Activated CD8-positive, alpha-beta memory T cell treated with anti-CD3 and anti-CD28 coated beads for 24 hours (primary cell): Measurements from ENCODE around the gene DENND2A.
"Not testable (repeated sequence)": the region's sequence is repeated elsewhere in the genome, so short reads cannot be mapped to it uniquely, and the experiment has no call there.

Source experiments
- DNase-seq: peaks from one replicate; pipeline ENCODE4 v3.0.0-alpha.2; 2020

Gene DENND2A

DNA sequence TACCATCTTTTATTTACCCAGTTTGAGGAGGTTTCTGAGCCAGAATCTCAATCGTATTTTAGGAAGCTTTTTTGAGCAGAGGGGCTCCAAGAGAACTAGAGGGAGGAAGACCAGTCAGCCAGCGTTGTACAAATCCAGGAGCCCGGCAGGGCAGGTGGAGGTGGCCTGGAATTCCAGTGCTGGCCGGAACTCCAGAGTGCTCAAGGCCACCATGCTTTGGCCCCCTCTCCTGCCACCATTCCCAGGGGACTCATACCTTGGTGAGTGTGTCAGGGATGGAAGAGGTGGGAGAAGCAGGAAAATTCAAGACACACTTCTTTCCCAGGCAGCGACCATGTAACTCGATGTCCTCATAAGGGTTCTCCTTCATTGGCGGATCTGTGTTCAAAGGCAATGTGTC, 55.3 kb downstream of the DENND2A start:
- no peak for DNase-seq

- DNase-seq = no peak
These were observed 56.3 kb downstream of the DENND2A start for GRCh38 chr7:140584195-140584851.

- DNase-seq = no peak
These were observed 59.2 kb downstream of the DENND2A start for GRCh38 chr7:140581411-140581810.

GRCh38 chr7:140577651-140578050, 63.0 kb downstream of the DENND2A start:
- DNase-seq = no peak

DNA sequence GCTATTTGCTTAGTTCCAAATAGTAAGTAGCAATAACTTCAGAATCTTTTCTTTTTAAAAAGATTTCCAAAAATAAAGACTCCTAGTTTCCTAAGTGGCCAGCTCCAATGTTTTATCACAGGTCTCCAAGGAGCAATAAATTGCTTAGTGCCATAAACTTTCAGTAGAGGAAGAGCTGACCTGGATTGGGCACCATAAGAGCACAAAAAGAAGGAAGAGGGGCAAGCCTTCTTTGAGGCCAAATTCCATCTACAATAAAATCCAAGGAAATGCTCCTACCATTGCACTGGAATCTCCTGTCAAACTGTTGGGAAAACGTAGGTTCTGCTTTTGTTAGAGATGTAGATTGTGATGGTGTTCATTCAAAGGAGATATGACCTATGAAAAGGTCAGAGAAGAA, 64.0 kb downstream of the DENND2A start:
- DNase-seq = no peak

DNA sequence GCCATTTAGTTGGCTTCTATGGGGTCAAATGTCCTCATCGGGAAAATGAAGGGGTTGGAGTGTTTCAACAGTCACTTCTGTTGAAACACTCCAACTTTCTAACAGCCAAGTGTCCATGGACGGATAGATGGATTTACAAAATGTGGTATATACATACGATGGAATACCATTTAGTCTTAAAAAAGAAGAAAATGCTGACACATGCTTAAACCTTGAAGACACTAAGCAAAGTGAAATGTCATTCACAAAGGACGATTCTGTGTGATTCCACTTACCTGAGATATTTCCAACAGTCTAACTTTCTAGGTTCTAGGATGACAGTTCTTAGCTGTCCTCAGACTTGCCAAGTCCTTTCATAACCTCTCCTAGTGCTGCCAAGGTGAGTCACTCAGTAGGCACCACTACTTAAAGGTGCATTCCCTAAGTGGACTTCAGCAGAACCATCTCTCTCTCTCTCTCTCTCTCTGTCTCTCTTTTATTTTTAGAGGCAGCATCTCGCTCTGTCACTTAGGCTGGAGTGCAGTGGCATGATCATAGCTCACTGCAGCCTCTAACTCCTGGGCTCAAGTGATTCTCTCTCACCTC, 69.0 kb downstream of the DENND2A start:
- no peak for DNase-seq

- DNase-seq = no peak
These were observed 70.5 kb downstream of the DENND2A start for GRCh38 chr7:140570120-140570519.

DNA sequence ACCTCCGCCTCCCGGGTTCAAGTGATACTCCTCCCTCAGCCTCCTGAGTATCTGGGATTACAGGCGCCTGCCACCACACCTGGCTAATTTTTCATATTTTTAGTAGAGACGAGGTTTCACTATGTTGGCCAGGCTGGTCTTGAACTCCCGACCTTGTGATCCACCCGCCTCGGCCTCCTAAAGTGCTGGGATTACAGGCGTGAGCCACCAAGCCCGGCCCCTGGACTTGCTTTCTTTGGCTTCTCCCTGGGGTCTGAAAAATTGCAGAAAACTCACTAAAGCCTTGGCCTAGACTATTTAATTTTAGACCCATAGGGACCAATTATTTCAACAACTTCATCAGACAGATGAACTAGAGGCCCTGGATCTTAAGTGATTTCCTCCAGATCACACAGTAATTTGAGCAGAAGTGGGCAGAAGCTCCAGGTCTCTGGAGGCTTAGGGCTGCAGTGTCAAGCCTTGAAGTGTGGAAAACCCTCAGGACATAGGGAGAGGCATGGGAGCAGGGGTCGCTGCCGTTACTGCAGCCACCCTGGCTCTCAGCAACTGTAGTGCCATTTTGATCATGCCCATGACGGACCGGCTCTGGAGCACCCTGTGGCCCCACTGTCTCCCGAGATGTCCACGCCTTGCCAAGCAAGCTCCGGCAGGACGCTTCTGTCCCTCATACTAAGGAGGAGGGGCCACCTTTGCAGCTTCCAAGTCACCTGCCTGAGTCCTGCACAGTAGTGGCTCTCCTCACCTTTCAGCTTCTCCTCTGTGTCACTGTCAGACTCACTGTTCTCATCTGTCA, 72.4 kb downstream of the DENND2A start:
- DNase-seq = no peak

DNA sequence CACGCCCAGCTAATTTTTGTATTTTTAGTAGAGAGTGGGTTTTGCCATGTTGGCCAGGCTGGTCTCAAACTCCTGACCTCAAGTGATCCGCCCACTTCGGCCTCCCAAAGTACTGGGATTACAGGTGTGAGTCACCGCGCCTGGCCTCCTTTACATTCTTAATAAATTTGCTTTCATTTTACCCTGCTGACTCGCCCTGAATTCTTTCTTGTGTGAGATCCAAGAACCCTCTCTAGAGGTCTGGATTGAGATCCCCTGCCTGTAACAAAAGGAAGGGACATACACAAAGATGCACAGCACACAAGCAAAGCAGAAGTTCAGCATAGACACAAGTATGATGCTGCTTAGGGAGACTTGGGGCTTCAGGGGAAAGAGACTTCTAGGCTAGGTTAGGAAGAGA, 74.4 kb downstream of the DENND2A start:
- DNase-seq = not testable (repeated sequence)

DNA sequence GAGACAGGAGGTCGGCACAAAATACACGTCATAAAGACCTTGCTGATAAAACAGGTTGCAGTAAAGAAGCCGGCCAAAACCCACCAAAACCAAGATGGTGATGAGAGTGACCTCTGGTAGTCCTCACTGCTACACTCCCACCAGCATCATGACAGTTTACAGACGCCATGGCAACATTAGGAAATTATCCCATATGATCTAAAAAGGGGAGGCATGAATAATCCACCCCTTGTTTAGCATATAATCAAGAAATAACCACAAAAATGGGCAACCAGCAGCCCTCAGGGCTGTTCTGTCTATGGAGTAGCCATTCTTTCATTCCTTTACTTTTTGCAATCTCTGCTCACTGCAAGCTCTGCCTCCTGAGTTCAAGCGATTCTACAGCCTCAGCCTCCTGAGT, 74.9 kb downstream of the DENND2A start:
- DNase-seq = not testable (repeated sequence)

- DNase-seq = no peak
These were observed 76.0 kb downstream of the DENND2A start for GRCh38 chr7:140564643-140565042.

GRCh38 chr7:140562926-140563481, 77.6 kb downstream of the DENND2A start:
- no peak for DNase-seq

DNA sequence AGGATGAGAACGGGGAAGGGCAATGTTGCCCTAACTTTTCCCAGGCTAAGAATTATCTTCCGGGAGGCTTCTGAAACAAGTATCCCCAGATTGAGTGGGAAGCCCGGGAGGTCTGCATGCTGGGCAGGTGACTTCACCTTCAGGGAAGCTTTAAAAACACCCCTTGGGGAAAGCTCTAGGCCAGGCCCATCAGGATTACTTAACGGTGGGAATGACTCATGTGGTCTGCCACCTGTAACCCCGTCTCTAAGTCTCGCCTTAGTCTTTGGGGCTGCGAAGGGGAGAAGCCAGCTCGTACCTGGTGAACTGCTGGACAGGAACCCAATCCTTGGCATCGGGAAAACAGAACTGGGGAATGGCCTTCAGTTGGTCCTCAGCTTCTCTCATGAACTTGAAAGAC, 81.2 kb downstream of the DENND2A start:
- no peak for DNase-seq

DNA sequence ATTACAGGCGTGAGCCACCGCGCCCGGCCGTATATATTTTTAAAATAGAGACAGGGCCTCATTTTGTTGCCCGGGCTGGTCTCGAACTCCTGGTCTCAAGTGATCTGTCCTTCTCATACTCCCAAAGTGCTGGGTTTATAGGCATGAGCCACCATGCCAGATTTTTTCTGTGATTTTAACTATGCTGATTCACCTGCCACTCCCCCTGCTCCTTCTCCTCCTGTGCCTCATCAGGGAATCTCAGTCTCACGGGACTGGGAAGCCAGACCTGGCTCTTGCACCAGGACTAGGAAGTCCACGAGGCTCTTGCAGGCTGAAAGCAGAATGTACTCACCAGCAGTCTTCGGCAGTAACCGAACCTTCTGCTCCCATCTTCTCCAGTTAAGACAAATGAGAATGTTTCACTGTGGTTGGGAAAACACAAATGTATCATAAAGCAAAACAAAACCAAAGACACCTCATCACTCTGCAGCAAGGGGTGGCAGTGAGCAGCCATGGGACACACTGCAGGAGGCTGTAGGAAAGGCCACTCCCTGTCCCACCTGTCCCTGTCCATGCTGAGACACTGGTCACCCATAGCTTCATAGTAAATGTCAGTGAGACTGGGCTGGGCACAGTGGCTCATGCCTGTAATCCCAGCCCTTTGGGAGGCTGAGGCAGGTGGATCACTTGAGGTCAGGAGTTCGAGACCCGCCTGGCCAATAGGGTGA, 82.6 kb downstream of the DENND2A start:
- DNase-seq = no peak

DNA sequence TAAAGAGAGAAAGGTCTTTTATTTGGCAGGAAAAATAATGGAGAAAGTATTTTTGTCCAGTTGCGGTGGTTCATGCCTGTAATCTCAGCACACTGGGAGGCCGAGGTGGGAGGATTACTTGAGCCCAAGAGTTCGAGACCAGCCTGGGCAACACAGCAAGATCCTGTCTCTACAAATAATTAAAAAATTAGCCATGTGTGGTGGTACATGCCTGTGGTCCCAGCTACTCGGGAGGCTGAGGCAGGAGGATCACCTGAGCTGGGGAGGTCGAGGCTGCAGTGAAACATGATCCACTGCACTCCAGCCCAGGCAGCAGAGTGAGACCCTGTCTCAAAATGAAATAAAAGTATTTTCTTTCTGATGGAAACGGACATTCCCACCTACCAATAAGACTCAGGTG, 83.5 kb downstream of the DENND2A start:
- DNase-seq = no peak

GRCh38 chr7:140553236-140553635, 87.4 kb downstream of the DENND2A start:
- not testable (repeated sequence) for DNase-seq

- DNase-seq = no peak
These were observed 88.4 kb downstream of the DENND2A start for GRCh38 chr7:140552240-140552679.

DNA sequence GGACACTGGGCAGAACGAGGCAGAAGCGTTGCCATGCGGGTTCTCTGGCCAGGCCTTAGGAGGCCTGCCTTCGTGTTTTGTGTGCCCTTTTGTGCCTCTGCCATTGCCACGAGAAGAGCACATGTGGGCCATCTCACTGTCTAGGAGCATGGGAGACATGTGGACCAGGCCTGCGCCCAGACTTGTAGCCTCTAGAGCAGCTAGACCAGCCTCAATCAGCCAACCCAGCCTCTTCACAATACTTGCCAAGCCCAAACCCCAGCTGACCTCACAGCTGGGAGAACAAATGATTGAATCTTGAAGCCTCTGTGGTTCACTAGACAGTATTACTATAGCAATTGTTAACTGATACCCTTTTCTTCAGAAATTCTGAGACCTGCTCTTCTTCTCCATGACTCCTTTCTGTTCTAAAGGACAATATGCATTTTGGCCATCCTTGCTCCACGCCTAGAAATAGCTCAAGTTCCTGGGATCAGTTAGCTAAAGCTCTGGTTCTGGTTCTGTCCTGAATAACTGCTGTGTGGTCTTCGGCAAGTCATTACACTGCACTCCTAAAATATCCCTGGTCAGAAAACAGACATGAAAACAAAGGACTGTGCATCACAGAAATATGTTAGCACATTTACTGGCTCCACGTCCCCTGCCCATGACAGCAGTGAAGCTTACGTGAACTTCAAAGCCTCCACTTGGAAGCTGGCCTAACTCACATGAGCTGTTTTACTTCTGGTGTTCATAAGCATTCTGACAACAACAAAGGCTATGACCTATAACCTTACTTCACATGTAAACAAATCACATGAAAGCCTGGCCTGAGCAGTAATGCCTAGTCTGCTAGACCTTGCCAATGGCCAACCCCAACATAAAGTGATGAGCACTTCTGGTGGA, 89.0 kb downstream of the DENND2A start:
- DNase-seq = no peak

DNA sequence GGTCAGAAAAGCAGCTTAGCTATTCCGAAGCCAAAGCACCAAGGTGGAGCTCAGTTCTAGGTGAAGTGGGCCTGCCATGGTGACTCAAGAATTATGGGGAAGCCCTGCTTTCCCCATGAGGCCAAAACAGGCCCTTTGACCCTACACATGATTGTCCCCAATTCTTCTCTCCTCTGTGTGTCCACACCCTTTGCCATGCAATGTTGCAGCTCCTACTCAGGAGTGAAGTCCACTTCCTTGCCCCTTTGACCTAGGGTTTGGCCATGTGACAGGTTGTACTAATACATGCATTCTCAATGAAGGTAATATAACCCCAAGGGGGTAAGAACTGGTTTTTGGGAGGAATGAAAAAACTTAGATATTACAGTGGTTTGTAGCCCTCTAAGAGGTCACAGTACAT, 93.7 kb downstream of the DENND2A start:
- no peak for DNase-seq

DNA sequence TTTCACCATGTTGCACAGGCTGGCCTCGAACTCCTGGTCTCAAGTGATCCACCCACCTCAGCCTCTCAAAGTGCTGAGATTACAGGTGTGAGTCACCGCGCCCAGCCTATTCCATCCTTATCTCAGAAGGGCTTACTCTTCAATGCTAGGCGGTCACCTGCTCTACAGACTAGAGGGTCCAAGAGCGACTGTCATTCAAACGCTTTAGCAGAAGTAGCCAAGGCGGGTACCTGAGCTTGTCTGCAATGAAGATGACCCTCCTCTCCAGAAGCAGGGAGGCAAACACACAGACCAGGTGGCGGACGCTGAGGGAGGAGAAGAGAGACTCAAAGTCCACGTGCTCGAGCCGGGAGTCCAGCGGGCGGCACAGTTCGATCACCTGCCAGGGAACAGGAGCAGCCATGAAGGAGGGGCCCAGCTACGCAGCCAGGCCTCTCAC, 96.2 kb downstream of the DENND2A start:
- no peak for DNase-seq

DNA sequence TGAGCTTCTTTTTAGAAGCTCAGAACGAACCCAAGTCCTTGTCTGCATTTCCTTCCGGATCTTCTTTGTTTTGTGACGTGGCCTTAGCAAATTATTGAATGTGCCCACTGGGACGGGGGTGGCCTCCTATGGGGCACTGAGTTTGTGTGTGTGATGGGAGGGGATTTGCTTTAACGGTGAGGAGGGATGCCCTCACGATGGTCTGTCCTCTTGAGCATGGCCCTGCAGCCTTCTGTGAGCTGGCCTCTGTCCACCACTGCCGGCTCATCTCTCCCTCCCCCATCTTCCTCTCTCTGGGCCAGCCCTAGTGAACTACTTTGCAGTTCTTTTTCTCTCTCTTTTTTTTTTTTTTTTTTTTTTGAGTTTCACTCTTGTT, 98.4 kb downstream of the DENND2A start:
- DNase-seq = no peak
